ENCODE data around the gene ASPSCR1.

GRCh38 chr17:82041144-82041814 is 63.9 kb downstream of the ASPSCR1 start:
- TF ChIP-seq EZH2phosphoT487 (conservative IDR thresholded peaks at IDR 0.05; ENCODE audit: low read length): no peak
- TF ChIP-seq, protein P1, sequence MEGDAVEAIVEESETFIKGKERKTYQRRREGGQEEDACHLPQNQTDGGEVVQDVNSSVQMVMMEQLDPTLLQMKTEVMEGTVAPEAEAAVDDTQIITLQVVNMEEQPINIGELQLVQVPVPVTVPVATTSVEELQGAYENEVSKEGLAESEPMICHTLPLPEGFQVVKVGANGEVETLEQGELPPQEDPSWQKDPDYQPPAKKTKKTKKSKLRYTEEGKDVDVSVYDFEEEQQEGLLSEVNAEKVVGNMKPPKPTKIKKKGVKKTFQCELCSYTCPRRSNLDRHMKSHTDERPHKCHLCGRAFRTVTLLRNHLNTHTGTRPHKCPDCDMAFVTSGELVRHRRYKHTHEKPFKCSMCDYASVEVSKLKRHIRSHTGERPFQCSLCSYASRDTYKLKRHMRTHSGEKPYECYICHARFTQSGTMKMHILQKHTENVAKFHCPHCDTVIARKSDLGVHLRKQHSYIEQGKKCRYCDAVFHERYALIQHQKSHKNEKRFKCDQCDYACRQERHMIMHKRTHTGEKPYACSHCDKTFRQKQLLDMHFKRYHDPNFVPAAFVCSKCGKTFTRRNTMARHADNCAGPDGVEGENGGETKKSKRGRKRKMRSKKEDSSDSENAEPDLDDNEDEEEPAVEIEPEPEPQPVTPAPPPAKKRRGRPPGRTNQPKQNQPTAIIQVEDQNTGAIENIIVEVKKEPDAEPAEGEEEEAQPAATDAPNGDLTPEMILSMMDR (IDR thresholded peaks at IDR 0.05; ENCODE audit: insufficient read depth, low read length, poor library complexity, severe bottlenecking): no peak

Measured in SU-DHL-6 (cell line).